Fibroblast of gingiva (primary cell): ENCODE results near the gene CALML6.
A peak's percentile ranks its signal among the peaks of the same experiment; 100 is the strongest.

Experiments
- DNase-seq: peaks from one replicate; pipeline ENCODE4 v3.0.0-alpha.2; 2011; ENCODE audit warnings: low read depth

The CALML6 gene

DNA sequence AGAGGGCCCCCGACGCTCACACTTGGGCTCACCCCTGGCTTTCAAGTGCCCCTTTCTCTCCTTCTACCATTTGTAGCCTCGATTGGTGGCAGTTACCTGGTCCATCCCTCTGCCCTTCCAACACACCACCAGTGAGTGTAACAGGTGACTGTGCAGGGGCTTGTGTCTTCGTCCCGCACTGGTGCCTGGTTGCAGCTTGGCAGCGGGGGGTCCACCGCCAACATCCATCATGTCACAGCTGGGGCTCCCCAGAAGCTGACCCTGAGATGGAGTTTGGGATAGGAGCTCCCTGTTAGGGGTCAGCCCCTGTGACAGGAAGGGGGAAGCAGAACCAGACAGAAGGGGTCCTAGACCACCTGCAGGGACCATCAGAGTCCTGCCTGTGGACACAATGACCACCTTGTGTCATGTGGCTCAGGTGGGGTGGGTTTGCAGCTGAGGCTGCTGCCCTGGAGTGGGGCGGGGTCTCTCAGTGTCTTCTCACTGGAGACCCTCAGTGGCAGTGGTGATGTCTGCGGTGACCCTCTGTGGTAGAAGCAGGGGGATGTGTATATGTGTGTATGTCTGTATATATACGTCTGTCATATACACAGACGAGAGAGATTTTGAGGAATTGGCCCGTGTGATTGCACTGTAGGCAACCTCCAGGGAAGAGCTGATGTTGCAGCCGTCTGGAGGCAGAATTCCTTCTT is 3.6 kb upstream of the CALML6 start:
- no peak for DNase-seq

DNA sequence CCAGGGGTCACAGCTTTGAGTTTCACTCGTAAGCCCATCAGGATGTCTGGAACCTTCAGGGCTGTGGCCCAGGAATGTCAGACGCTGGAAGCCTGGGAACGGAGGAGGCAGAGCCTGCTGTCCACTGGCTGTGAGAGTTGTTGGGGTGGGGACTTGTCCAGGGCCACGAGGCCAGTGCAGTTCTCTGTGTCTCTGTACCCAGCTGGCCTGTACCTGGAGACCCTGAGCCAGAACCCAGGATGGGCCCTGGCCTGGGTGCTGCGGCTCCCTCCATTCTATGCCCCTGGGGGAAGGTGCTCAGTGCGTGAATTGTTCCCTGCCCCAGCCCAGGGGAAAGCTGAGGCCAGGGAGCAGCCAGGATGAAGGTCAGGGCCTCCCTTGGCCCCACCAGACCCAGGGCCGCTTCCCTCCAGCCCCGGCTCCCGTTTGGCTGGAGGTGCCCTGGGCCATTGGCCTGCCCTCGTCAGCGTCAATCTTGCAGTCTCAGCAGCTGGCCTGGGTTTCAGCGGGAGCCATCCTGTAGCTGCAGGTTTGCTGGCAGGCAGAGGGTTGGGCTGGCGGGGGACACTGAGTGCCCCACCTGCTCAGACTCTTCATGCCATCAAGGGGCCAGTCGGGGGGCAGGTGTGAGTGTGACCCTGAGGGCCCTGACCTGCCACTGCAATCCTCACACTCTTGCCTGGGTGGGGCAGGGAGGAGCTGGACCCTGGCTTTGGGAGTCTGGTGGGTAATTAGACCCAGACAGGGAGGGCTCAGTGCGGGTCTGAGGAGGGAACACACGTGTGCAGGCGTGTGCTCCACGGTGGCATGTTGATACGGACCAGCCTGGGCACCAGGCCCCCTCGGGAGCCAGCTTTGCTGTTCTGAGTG is 724 bp upstream of the CALML6 start:
- no peak for DNase-seq

DNA sequence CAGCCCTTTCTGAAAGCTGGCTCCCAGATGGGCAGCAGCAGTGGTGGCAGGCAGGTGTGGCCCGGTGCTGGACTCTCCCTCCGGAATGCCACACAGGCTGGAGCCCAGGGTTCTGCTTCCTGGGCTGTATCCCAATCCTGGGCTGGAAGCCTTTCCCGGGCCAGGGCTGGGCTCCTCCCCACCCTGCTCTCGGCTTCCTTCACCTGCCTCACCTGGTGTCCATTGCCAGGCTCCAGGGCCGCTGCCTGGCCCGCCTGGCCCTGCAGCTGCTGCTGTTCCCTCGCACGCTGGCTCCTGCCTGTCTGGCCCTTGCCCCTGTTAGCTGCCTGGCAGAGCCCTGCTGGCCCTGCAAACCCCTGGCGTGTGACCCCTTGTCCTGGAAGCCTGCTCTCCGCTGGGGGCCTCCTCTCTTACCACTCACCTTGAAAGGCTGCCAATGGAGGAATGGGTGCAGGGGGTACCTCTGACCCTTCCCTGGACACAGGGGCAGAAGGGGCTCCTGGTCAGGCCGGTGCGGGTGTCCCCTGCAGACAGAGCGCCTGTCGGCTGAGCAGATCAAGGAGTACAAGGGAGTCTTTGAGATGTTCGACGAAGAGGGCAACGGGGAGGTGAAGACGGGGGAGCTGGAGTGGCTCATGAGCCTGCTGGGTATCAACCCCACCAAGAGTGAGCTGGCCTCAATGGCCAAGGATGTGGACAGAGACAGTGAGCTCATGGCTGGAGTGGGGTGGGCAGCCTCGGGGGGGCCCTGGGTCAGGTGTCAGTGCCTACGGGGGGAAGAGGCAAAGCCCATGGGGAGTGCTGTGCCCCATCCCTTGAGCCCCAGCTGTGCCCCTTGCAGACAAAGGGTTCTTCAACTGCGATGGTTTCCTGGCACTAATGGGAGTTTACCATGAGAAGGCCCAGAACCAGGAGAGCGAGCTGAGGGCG is 1.1 kb downstream of the CALML6 start:
- no peak for DNase-seq

DNA sequence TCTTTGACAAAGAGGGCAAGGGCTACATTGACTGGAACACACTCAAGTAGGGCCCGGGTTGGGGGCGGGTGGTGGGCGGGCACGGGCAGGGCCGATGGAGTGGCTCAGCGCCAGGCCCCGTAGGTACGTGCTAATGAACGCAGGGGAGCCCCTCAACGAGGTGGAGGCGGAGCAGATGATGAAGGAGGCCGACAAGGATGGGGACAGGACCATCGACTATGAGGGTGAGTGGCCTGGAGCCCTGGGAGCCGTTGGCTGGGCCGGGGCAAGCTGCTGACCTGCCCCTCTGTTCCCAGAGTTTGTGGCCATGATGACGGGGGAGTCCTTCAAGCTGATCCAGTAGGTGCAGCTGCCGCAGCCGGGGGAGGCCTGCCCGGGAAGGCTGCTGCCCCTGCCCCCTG is 1.8 kb downstream of the CALML6 start:
- DNase-seq: no peak

DNA sequence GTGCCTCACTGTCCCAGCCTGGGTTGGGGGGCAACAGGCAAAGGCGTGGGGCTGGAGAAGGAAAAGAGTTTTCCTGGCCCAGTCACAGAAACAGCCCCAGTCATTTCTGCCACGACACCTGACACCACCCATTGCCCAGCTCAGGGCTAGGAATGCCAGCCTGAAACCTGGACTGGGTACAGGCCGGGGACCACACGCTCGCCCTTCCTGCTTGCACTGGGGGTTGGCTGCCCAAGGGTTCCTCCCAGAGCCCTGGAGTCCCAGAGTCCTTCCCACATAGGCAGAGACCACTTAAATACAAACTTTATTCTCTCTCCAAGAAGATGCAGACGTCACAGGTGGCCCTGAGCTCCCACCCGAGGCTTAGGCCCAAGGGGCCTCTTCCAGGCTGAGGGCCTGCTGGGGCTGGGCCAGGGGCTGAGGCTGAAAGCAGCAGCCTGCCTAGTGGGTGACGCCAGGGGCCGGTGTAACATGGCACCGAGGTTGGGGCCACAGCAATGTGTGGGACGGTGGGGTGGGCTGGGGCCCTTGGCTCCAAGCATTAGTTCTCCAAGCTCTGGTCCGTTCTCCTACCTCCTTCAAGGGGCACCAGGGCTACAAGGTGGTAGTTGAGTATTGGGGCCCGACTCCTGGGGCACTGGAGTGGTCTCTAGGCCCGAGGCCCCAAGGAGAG is 2.4 kb downstream of the CALML6 start:
- no peak for DNase-seq

DNA sequence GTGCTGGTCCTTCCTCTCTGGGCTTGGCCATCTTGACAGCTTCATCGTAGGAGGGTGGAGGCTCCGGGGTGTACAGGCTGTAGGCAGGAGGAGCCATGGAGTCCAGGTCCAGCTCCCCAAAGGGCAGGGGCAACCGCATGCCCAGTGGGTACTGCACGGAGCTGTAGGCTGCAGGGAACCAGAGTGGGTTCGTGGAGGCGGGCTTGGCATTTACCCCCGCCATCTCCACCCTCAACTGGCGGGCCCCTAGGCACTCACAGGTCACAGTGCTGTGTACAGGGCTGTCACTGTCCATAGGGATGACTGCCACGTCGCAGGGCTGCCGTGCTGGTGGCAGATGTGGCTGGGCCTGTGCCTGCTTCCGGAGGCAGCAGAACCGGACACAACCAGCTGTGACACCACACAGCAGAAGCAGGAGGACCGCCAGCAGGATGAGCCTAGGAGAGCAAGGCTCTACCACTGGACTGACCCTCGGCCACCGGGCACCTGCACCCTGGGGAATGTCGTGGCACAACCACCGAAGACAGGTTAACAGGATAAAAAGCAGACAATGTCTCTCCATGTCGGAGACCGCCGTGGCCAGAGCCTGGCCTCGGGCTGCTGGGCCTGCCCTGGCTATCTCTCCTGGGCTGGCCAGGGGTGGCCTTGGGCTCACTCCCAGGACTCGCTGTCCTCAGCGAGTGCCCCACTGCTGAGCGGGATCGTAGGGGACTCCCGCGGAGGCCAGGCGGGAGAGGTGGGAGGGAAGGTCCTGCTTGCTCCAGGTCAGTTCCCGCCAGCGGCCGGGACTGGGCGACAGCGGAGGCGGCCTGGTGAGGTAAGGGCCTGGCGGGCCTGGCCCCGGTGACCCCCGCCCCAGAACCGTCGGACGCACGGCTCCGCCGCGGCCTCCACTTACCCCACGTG is 3.2 kb downstream of the CALML6 start:
- no peak for DNase-seq

DNA sequence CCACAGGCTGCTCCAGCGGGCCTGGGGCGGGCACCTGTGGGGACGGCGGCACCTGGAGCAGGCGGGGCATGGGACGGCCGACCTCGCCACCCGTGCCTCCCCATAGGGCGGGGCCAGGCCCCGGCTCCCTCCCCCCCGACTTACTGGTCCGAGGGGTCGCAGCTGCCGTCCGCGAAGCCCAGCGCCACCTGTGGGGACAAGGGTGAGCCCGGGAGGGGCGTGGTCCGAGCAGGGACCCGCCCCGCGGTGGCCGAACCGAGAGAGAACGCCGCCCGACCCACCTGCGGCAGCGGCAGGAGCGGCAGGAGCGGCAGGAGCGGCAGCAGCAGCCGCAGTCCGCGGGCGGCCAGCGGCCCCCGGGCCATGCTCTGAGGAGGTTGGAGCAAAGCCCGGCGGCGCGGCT is 3.8 kb downstream of the CALML6 start, which contains the start of gene TMEM52:
Gene TMEM52 (minus strand): TSS at position 379 of the 403 bp plus-strand sequence. CDS start 14 bp downstream, at position 365.
- DNase-seq: no peak

DNA sequence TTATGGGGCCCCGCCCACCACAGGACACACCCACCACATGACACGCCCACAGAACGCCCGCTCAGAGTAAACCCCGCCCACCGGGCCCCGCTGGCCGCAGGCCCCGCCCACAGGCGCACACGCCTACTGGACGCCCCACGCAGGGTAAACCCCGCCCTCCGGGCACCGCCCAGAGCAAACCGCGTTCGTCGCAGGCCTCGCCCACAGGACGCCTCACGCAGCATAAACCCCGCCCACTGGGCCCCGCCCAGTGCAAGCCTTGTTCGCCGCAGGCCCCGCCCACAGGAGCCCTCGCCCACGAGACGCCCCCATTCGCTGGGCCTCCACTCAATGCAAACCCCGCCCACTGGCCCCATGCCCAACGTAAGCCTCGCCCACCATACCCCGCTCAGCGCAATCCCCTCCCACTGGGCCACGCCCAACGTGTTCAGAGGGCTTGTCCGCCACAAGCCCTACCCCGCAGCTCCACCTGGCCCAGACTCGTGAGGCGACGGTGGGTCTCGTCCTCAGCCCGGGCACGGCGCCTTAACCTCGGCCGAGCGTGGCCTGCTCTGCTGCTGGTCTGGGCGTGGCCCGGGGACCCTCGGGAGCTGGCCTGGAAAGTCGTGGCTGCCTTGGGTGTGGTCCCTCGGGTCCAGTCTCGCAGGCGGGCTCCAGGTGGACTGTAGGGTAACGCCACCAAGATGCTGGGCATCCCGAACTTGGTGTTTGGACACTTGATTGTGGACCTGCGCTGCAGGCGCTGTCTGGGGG is 4.4 kb downstream of the CALML6 start:
- DNase-seq: peak; percentile 94

DNA sequence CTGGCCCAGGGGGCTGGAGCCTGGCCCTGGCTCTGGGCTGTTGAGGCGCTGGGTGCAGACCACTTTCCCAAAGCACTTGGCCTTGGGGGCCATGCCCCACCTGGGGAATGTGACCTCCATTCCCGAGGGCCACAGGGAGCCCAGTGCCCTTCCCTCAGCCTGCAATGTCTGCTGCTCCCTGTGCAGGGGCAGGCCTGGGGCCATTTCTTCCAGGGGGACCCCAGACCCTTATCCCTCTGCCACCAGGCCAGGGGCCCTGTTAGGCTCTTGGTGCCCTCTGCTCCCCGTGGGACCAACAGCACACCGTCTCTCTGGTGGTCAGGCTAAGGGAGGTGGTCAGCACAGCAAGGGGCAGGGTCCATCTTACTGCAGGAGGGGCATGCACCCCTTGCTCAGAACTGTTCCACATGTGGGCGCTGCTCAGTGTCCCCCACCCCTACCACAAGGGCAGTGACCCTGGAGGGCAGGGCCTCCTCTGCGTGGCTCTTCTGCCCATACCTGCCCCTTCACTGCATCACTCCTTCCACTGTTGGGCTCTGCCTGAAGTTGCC is 5.1 kb downstream of the CALML6 start:
- no peak for DNase-seq

DNA sequence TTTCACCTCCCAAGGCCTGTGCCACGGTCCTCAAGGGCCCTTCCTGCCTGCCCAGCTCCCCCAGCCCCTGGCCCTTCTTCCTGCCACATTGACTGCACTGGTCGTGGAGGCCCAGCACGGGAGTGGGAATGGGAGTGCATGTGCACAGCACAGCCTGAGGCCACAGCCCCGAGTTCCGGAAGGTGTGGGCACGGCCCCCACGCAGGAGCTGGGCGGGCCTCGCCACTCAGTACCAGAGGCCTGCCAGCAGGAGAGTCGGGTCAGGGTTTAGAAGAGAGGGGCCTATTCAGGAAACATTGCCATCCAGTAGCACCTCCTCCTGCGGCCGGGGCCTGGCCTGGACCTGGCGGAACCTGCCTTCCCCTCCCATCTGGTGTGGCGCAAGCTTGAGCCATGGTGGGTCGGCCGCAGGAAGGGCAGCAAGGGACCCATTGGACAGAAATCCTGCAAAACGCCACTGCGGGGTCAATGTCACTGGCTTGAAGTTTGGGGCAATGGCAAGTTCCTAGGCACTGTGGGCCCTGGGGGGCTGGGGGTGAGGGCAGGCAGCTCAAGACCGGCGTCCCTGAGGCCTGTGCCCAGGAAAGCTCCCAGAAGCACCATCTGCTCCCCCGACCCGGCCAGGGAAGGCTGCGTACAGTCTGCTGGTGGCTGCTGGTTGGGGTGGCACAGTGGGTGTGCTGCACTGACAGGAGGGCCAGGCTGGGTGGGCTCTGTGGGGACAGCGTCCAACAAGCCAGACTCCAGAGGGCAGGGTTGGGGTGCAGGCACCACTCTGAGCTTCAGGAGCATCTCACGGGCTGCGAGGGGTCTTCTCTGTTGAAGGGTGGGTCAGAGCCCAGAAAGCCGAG is 5.8 kb downstream of the CALML6 start:
- no peak for DNase-seq

DNA sequence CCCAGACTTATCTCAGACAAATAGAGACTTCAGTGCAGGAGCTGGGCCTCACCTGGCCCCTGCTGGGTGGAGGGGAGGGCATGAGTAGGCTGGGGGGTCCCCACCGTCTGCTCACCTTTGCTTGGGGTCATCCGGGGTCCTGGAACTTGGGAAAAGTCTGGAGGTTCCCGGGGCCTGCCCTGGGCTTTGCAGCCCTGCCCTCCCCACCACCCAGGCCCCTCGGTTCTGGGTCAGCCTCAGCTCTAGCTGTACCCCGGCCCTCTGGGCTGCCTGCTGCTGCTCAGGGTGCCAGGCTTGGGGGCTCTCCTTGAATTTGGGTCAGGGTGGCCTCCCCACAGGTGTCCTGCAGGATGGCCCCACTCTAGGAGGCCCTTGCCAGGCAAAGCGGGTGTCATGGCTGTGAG is 6.4 kb downstream of the CALML6 start:
- DNase-seq: no peak

DNA sequence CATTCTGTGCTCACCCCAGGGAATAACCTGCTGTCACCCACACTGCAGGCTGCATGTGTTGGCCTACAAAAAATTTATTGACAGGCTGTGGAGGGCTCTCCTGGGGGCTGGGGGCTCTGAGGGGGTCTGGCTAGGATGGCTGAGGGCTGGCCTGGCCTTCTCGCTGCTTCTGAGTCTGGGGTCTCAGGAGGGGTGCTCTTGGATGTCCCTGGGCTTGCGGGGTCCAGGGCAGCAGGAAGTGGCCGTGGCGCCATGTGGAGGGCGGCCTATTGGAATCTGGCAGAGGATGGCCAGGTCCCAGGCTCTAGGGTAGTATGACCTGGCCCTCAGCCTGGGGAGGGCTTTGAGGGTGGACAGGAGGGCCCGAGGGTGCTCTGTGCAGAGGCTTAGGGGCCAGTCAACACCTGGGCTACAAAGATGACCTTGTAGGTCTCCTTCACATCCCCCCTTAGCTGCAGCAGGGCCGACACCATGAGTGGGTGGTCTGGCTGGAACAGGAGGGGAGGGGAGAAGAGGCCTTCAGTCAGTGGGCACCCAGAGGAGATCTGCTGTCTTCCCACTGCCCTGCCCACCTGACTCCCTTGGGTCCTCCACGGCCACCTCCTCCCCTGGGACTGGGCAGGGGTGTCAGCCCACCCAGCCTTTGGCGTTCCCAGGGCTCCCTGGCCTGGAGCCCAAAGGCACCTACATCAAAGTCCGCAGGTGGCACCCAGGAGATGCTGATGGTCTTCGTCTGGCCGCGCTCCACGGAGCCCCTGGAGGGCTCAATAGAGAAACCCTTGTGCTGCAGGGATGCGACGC is 7.0 kb downstream of the CALML6 start:
- DNase-seq: no peak

DNA sequence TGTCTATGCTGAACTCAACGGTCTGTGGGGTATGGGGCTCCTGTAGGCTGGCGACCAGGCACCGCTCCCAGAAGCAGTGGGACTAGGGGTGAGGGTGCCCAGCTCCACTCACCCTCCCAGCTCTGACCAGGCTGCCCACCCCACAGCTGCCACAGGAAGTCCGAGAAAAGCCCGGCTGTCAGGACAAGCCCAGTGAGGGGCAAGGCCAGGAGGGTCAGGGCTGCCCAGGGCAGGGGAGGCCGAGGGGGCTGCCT is 7.6 kb downstream of the CALML6 start:
- DNase-seq: no peak

DNA sequence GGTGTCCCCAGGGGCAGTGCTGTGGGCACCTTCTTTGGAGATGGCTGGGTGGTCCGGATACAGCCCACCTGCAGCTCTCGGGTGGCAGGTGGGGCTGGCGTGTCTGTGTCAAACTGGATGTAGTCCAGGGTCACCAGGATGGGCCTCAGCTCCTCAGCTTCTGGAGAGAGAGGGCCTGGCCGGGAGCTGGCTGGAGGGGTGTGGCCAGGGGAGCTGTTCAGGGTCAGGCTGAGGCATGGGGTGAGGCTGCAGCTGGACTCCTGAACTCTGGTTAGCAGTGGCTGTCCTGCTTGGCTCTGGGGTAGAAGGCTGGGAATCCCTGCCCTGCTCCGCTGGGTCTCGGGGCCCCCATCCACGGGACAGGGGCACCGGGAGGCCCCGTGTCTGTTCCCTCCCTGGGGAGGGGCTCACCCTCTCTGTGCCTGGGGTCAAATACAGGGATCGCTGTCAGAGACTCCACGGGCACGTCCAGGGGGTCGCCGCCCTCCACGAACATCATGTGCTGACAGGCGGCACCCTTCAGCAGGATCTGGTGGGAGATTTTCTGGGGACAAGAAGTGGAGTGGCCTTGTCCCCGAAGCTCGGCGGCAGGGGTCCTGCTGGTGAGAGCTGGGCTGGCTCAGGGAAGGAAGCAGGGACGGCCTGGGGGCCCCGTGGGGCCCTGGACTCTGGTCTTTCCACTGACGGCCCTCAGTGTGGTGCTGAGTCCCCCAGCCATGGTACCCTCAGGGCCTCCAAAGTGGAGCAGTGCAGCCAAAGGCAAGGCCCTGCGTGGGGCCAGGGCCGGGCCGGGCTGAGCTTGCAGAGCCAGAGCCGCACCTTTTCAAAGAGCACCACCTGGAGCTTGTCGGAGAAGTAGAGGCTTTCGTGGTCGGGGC is 8.1 kb downstream of the CALML6 start:
- DNase-seq: no peak

DNA sequence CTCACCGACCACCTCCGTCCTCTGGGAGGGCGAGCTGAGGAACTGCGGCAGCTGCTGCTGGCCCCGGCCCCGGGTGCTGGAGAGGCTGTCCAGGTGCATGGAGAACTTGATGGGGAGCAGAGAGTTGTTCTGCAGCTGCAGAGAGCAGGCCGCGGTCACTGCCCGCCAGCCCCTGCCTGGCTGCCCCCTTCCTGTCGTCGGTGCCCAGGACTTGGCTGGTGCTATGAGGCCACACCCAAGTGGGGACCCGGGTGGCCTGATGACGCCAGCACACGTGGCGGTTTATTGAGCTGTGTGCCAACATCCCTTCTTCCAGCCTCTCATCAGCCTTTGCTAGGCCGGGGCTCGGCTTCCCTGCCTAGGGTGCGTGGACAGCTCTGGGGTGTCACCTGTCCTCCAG is 9.3 kb downstream of the CALML6 start:
- no peak for DNase-seq

DNA sequence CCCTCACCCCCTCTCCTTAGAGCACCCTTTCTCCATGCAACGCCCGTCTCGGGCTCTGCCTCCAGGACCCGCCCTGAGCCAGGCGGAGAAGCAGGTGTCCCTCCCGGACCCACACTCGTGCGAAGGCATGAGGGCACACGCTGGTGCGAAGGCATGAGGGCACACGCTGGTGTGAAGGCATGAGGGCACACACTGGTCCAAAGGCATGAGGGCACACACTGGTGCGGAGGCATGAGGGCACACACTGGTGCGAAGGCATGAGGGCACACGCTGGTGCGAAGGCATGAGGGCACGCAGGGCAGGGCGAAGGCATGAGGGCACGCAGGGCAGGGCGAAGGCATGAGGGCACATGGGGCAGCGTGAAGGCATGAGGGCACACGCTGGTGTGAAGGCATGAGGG is 9.8 kb downstream of the CALML6 start:
- DNase-seq: no peak
